OCI-LY3 (cell line): ENCODE measurements around the gene COL4A1.

Experiments used
- CTCF ChIP-seq: fragments of 200-600, 300-600 bp; sonication (generic); IDR thresholded peaks from 2 replicates; pipeline ENCODE4 v1.5.1; 2014; ENCODE audit warnings: antibody characterized with exemption, low read length, low read depth
- EZH2phosphoT487 ChIP-seq: fragments of 200-600 bp; shearing (Covaris generic); IDR thresholded peaks from 2 replicates; pipeline ENCODE4 v1.6.1; 2018; ENCODE audit warnings: antibody characterized with exemption, mixed run types, low read depth

DNA sequence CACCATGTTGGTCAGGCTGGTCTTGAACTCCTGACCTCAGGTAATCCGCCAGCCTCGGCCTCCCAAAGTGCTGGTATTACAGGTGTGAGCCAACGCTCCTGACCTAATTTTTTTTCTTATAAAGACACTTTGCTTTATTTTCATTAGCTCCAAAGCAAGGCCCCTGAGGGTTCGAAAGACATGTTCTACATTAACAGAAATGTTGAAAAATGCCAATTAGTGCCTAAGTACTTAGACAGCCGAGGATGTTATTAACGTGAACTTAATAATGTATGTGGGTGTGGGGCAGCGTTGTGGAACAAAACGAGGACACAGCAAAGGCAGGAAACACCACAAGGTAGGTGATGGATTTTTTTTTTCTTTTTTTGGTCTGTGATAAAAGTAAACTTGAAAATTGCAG lies 82.4 kb downstream of the COL4A1 start:
- no peak for TF ChIP-seq CTCF
- TF ChIP-seq EZH2phosphoT487: no peak
